ENCODE data around the gene PRKCB.

DNA sequence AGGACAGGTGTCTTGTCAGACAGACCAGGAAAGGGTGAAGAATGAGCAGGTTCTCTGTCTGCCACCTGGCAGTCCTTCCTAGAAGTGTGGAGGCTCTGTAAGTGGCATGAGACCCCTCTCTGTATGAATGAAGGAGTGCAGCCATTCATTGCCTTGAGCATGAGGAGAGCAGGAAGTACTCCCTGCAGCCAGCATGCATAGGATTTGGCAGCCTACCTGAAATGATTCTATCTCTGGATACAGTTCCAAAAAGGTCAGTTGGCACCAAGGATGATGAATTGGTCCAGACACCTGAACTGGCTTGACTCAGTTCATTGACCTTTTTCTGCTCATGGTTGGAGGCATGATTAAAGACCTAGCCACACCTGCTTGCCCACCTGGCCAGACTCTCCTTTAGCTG is 163.0 kb downstream of the PRKCB start:
- TF ChIP-seq, protein P1, sequence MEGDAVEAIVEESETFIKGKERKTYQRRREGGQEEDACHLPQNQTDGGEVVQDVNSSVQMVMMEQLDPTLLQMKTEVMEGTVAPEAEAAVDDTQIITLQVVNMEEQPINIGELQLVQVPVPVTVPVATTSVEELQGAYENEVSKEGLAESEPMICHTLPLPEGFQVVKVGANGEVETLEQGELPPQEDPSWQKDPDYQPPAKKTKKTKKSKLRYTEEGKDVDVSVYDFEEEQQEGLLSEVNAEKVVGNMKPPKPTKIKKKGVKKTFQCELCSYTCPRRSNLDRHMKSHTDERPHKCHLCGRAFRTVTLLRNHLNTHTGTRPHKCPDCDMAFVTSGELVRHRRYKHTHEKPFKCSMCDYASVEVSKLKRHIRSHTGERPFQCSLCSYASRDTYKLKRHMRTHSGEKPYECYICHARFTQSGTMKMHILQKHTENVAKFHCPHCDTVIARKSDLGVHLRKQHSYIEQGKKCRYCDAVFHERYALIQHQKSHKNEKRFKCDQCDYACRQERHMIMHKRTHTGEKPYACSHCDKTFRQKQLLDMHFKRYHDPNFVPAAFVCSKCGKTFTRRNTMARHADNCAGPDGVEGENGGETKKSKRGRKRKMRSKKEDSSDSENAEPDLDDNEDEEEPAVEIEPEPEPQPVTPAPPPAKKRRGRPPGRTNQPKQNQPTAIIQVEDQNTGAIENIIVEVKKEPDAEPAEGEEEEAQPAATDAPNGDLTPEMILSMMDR (IDR thresholded peaks at IDR 0.05; ENCODE audit: low read depth, low read length, missing input control) = no peak
- TF ChIP-seq RXRA (IDR thresholded peaks at IDR 0.05) = no peak
- TF ChIP-seq REST (IDR thresholded peaks at IDR 0.05) = no peak
- no peak for TF ChIP-seq TAF1 (conservative IDR thresholded peaks at IDR 0.05)
- no peak for TF ChIP-seq YY1 (IDR thresholded peaks at IDR 0.05)
- TF ChIP-seq RAD21 (IDR thresholded peaks at IDR 0.05) = no peak
- no peak for TF ChIP-seq MAX (IDR thresholded peaks at IDR 0.05)
- no peak for TF ChIP-seq ZBTB33 (IDR thresholded peaks at IDR 0.05)
- no peak for TF ChIP-seq HNF4G (IDR thresholded peaks at IDR 0.05)
- no peak for TF ChIP-seq SP1 (IDR thresholded peaks at IDR 0.05)
- TF ChIP-seq FOXA1 (IDR thresholded peaks at IDR 0.05) = no peak
- no peak for TF ChIP-seq GABPA (IDR thresholded peaks at IDR 0.05 in 1 of 2, conservative IDR thresholded peaks at IDR 0.05 in 1 of 2)
- no peak for TF ChIP-seq JUND (IDR thresholded peaks at IDR 0.05)
